GM10847 (cell line): Measurements from ENCODE around the gene BEAN1.

ENCODE experiments used
- POLR2A ChIP-seq: IDR thresholded peaks from 2 replicates; pipeline ENCODE4 v1.6.1; 2011; ENCODE audit not compliant: insufficient read length; ENCODE audit errors: extremely low read depth

Gene BEAN1

GRCh38 chr16:66521951-66522771 is 95.1 kb downstream of the BEAN1 start:
- no peak for TF ChIP-seq POLR2A

GRCh38 chr16:66522816-66523590 is 95.9 kb downstream of the BEAN1 start:
- no peak for TF ChIP-seq POLR2A

- TF ChIP-seq POLR2A: no peak
Measured at GRCh38 chr16:66523861-66524354, 96.8 kb downstream of the BEAN1 start.

GRCh38 chr16:66524601-66525164 is 97.6 kb downstream of the BEAN1 start:
- no peak for TF ChIP-seq POLR2A

- no peak for TF ChIP-seq POLR2A
Measured at GRCh38 chr16:66525396-66526180, 98.5 kb downstream of the BEAN1 start.

GRCh38 chr16:66528294-66528693 is 101.2 kb downstream of the BEAN1 start:
- no peak for TF ChIP-seq POLR2A

- no peak for TF ChIP-seq POLR2A
Measured at GRCh38 chr16:66529475-66529874, 102.4 kb downstream of the BEAN1 start.
